ENCODE results near the gene REC8. TPM values are rescaled to one million over a fixed set of nuclear protein-coding genes. Genes with fewer than 3 reads are reported as not detected.
A peak's percentile ranks its signal among the peaks of the same experiment; 100 is the strongest.

REC8 gene
- total RNA-seq, 1 donor from 2014 or later: 1.1 TPM

GRCh38 chr14:24189460-24189859 is 17.6 kb downstream of the REC8 start:
- no peak overlapping the region for H3K4me3 ChIP-seq (ENCODE audit: low read depth, low read length)
- TF ChIP-seq, protein P1, sequence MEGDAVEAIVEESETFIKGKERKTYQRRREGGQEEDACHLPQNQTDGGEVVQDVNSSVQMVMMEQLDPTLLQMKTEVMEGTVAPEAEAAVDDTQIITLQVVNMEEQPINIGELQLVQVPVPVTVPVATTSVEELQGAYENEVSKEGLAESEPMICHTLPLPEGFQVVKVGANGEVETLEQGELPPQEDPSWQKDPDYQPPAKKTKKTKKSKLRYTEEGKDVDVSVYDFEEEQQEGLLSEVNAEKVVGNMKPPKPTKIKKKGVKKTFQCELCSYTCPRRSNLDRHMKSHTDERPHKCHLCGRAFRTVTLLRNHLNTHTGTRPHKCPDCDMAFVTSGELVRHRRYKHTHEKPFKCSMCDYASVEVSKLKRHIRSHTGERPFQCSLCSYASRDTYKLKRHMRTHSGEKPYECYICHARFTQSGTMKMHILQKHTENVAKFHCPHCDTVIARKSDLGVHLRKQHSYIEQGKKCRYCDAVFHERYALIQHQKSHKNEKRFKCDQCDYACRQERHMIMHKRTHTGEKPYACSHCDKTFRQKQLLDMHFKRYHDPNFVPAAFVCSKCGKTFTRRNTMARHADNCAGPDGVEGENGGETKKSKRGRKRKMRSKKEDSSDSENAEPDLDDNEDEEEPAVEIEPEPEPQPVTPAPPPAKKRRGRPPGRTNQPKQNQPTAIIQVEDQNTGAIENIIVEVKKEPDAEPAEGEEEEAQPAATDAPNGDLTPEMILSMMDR (IDR thresholded peaks at IDR 0.05; ENCODE audit: insufficient read depth, low read length, severe bottlenecking): no peak
- no peak for FAIRE-seq
- DNase-seq (ENCODE audit: low read depth): no peak
- peaks cover 25% of the 10 kb centered on the region for H3K36me3 ChIP-seq (ENCODE audit: control insufficient read depth, insufficient read depth, low read length)
- H3K27me3 ChIP-seq (ENCODE audit: control insufficient read depth, insufficient read depth, low read length): no peaks in the 10 kb centered on the region

DNA sequence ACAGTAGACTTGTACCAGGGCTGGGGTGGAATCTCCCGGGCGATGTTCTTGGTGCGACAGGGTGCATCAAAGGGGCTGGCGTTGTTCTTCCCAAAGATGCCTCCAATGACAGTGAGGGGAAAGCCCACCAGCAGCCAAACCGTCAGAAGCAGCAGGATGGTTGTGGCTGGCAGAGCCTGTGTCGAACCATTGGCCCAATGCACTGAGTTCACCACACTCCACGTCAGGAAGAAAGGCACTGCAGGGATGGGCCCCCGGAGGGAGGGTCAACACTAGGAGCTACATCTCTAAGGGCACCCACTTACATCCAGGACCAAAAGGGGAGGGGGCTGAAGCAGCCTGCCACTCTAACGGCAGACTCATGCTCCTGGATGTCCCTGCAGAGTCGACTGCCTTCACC is 18.5 kb downstream of the REC8 start:
- H3K36me3 ChIP-seq (ENCODE audit: control insufficient read depth, insufficient read depth, low read length): peaks cover 17% of the 10 kb centered on the region
- no peak overlapping the region for H3K4me3 ChIP-seq (ENCODE audit: low read depth, low read length)
- H3K27me3 ChIP-seq (ENCODE audit: control insufficient read depth, insufficient read depth, low read length): no peaks in the 10 kb centered on the region
- TF ChIP-seq, protein P1 (IDR thresholded peaks at IDR 0.05; ENCODE audit: insufficient read depth, low read length, severe bottlenecking): no peak
- no peak for FAIRE-seq
- DNase-seq (ENCODE audit: low read depth): no peak

DNA sequence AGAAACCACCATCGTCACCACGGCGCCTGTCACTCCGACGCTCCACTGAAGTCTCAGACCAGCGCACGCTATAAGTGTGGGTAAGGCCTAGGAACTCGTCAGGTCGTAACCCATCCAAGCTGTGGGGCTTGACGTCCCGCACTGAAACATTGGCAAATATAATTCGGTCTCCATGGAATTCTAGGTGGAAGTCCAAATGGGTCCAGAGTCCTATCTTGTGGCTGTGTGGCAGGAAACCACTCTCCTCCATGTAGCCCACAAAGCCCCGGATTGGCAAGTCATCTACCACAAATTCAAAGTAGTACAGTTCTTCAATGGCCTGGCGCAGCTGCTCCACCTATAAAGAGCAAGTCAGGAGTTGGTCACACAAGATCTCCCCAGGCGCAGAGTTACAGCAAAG is 21.1 kb downstream of the REC8 start:
- Histone ChIP-seq H3K36me3 (ENCODE audit: control insufficient read depth, insufficient read depth, low read length) (peaks cover 8% of the 10 kb centered on the region), H3K27me3 (ENCODE audit: control insufficient read depth, insufficient read depth, low read length) (no peaks in the 10 kb centered on the region), H3K4me3 (ENCODE audit: low read depth, low read length) (no peak overlapping the region)
- DNase-seq (ENCODE audit: low read depth): no peak
- TF ChIP-seq, protein P1 (IDR thresholded peaks at IDR 0.05; ENCODE audit: insufficient read depth, low read length, severe bottlenecking): no peak
- FAIRE-seq: no peak

GRCh38 chr14:24194186-24194872 is 22.4 kb downstream of the REC8 start:
- FAIRE-seq (no peak), DNase-seq (ENCODE audit: low read depth) (no peak)
- H3K27me3 ChIP-seq (ENCODE audit: control insufficient read depth, insufficient read depth, low read length): no peaks in the 10 kb centered on the region
- H3K4me3 ChIP-seq (ENCODE audit: low read depth, low read length): peak overlapping the region; percentile 75
- TF ChIP-seq, protein P1 (IDR thresholded peaks at IDR 0.05; ENCODE audit: insufficient read depth, low read length, severe bottlenecking): no peak
- H3K36me3 ChIP-seq (ENCODE audit: control insufficient read depth, insufficient read depth, low read length): peaks cover 8% of the 10 kb centered on the region

DNA sequence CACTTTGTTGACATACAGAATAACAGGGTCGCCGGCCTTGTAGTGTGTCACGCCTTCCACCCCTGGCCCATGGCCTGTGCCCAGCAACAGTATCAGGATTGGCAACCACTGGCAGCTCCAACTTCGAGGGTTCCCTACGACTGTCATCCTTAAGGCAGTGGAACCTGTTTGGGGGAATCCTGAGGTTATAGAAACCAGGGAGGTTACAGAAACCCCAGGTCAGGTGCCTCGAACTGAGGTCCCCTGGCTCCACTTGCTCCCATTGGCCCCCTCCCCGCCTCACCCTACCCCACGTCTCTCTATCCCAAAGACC is 22.9 kb downstream of the REC8 start:
- TF ChIP-seq, protein P1 (IDR thresholded peaks at IDR 0.05; ENCODE audit: insufficient read depth, low read length, severe bottlenecking): no peak
- Histone ChIP-seq H3K27me3 (ENCODE audit: control insufficient read depth, insufficient read depth, low read length) (no peaks in the 10 kb centered on the region), H3K4me3 (ENCODE audit: low read depth, low read length) (peak overlapping the region; percentile 75), H3K36me3 (ENCODE audit: control insufficient read depth, insufficient read depth, low read length) (peaks cover 6% of the 10 kb centered on the region)
- FAIRE-seq: no peak
- no peak for DNase-seq (ENCODE audit: low read depth)
